Colonic mucosa (tissue), 4 donors: ENCODE data around the gene STAB2. TPM values are rescaled to one million over a fixed set of nuclear protein-coding genes. Genes with fewer than 3 reads are reported as not detected.

ENCODE experiments used
- DNase-seq: peaks from one replicate; pipeline ENCODE4 v3.0.0-alpha.2; 2020
- H3K27ac ChIP-seq: fragments of 200-600 bp; one replicate; pipeline ENCODE4 v1.8.0; 2021
- H3K27me3 ChIP-seq: fragments of 200-600 bp; one replicate; pipeline ENCODE4 v1.8.0; 2021
- H3K36me3 ChIP-seq: fragments of 200-600 bp; one replicate; pipeline ENCODE4 v1.8.0; 2021
- H3K4me1 ChIP-seq: fragments of 200-600 bp; one replicate; pipeline ENCODE4 v1.8.0; 2021; ENCODE audit warnings: mild to moderate bottlenecking
- H3K4me3 ChIP-seq: fragments of 200-600 bp; one replicate; pipeline ENCODE4 v1.8.0; 2021
- H3K9ac ChIP-seq, 2 donors: one replicate each; pipeline ENCODE4 v1.7.0; 2013; ENCODE audit warnings: control low read depth in 2 of 2, low read depth in 2 of 2, low read length in 2 of 2
- H3K9me3 ChIP-seq: fragments of 200-600 bp; one replicate; pipeline ENCODE4 v1.8.0; 2021
- intact Hi-C: fragments of 100-400 bp; cut with DNase I; formaldehyde crosslinking; loops from one replicate; pipeline ENCODE4 v1.14.1; 2022
- total RNA-seq, 2 donors: library from RNA; stranded (reverse); fragmentation: NEBNext Ultra II Directional in 1 of 2; extraction: Animal tissue kit (Norgen Biotek cat#: 25700) in 1 of 2; gene quantifications; one replicate each; pipeline ENCODE4 v1.2.1, GENCODE V29; 2021
- TF ChIP-seq, protein P1 (sequence below): fragments of 200-600 bp; IDR thresholded peaks from one replicate; pipeline ENCODE4 v1.8.0; 2022; ENCODE audit warnings: antibody characterized with exemption, mild to moderate bottlenecking
- donor health status: healthy.
- donor health status: DM: no; HTN: no; CAD: no.
- donor health status: DM: no; HTN: no; CAD: no.

Gene STAB2
- total RNA-seq, 2 donors from 2014 or later: 0.56 to 1.0 TPM

- Histone ChIP-seq H3K9me3 (no peaks in the 10 kb centered on the region), H3K36me3 (no peaks in the 10 kb centered on the region), H3K4me3 (no peak overlapping the region), H3K27ac (no peak overlapping the region), H3K9ac (no peak overlapping the region), H3K4me1 (no peaks in the 10 kb centered on the region), H3K27me3 (no peaks in the 10 kb centered on the region)
- DNase-seq: no peak
- intact Hi-C loops: no loop called here
- TF ChIP-seq, protein P1, sequence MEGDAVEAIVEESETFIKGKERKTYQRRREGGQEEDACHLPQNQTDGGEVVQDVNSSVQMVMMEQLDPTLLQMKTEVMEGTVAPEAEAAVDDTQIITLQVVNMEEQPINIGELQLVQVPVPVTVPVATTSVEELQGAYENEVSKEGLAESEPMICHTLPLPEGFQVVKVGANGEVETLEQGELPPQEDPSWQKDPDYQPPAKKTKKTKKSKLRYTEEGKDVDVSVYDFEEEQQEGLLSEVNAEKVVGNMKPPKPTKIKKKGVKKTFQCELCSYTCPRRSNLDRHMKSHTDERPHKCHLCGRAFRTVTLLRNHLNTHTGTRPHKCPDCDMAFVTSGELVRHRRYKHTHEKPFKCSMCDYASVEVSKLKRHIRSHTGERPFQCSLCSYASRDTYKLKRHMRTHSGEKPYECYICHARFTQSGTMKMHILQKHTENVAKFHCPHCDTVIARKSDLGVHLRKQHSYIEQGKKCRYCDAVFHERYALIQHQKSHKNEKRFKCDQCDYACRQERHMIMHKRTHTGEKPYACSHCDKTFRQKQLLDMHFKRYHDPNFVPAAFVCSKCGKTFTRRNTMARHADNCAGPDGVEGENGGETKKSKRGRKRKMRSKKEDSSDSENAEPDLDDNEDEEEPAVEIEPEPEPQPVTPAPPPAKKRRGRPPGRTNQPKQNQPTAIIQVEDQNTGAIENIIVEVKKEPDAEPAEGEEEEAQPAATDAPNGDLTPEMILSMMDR: no peak
Measured at GRCh38 chr12:103657331-103657730, 70.3 kb downstream of the STAB2 start.

DNA sequence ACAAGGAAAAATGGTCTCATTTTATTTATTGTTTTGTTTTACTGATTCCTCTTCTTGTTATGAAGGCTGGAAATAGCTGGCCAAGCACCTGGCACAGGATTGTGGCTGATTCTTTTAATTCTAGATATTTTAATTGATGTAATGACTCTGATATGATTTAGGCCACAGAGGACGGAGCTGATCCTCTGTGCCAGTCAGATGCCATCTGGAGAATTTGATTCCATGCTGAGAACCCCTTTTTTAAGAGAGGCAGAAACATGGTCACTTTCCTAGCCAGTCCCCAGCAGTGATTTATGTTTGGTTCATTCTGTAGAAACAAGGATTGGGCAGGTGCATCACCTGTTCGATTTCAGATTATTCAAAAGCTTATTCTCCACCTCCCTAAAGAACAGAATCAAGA, 77.6 kb downstream of the STAB2 start:
- Histone ChIP-seq H3K4me3 (no peak overlapping the region), H3K4me1 (no peaks in the 10 kb centered on the region), H3K27ac (no peak overlapping the region), H3K36me3 (no peaks in the 10 kb centered on the region), H3K9ac (no peak overlapping the region), H3K27me3 (no peaks in the 10 kb centered on the region), H3K9me3 (no peaks in the 10 kb centered on the region)
- intact Hi-C loops: no loop called here
- DNase-seq: no peak
- TF ChIP-seq, protein P1: no peak

DNA sequence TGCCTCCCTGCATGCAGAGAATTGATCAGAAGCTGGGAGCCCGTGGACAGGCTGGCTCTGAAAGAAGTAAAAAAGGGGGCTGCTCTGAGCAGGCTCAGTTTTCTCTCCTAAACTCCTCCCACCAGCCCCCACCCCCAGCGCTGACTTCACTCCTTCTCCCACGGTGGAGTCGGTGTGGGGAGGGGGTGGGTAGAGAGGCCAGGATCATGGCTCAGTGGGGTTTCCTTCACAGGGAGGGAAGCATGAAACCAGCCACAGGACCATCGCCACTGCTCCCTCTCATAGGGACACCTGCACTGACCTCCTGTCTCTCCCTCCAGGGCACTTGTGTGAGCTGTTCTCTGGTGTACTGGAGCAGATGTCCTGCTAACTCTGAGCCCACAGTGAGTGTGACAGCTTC, 78.9 kb downstream of the STAB2 start:
- H3K4me3 ChIP-seq: no peak overlapping the region
- H3K27ac ChIP-seq: no peak overlapping the region
- H3K9ac ChIP-seq: no peak overlapping the region
- intact Hi-C loops: no loop called here
- no peaks in the 10 kb centered on the region for H3K9me3 ChIP-seq
- H3K4me1 ChIP-seq: no peaks in the 10 kb centered on the region
- no peak for DNase-seq
- TF ChIP-seq, protein P1: no peak
- H3K36me3 ChIP-seq: no peaks in the 10 kb centered on the region
- no peaks in the 10 kb centered on the region for H3K27me3 ChIP-seq

GRCh38 chr12:103667125-103667524, 80.1 kb downstream of the STAB2 start:
- Histone ChIP-seq H3K4me1 (no peaks in the 10 kb centered on the region), H3K4me3 (no peak overlapping the region), H3K27ac (no peak overlapping the region), H3K9me3 (no peaks in the 10 kb centered on the region), H3K9ac (no peak overlapping the region), H3K36me3 (no peaks in the 10 kb centered on the region), H3K27me3 (no peaks in the 10 kb centered on the region)
- intact Hi-C loops: no loop called here
- TF ChIP-seq, protein P1: no peak
- no peak for DNase-seq

DNA sequence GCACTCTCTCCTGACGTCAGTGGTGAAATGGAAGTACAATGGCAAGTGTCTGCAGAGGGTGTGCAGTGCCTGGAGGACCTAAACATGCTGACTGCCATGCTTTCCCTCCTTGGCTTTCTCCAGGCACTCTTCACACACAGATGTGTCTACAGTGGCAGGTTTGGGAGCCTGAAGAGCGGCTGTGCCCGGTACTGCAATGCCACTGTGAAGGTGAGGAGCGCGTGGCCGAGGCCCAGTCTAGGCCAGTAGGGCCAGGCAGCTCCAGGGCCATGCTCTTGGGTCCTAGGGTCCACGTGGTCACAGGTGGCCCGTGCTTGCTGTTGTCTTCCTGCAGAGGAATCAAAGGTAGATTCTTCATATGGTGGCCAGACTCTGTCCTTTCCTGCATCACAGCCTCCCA, 81.4 kb downstream of the STAB2 start:
- DNase-seq: no peak
- H3K27me3 ChIP-seq: no peaks in the 10 kb centered on the region
- no peak overlapping the region for H3K27ac ChIP-seq
- no peaks in the 10 kb centered on the region for H3K4me1 ChIP-seq
- no peak overlapping the region for H3K4me3 ChIP-seq
- intact Hi-C loops: no loop called here
- H3K9ac ChIP-seq: no peak overlapping the region
- H3K36me3 ChIP-seq: no peaks in the 10 kb centered on the region
- TF ChIP-seq, protein P1: no peak
- no peaks in the 10 kb centered on the region for H3K9me3 ChIP-seq

DNA sequence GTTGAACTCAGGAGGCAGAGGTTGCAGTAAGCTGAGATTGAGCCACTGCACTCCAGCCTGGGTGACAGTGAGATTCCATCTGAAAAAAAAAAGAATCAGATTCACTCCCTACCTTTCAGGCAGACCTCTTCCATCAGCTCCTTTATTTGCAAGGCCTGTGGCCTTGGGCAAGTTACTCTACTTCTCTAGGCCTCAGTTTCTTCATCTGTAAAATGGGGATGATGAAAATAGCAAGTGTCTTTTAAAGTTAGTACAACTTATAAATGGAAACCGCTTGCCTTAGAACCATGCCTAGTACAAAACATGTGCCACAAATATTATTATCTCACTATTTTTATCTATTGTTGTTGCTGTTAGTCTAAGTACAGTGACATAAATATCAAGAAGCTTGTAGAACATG, 84.3 kb downstream of the STAB2 start:
- Histone ChIP-seq H3K27me3 (no peaks in the 10 kb centered on the region), H3K9ac (no peak overlapping the region), H3K4me3 (no peak overlapping the region), H3K9me3 (no peaks in the 10 kb centered on the region), H3K27ac (no peak overlapping the region), H3K36me3 (no peaks in the 10 kb centered on the region), H3K4me1 (peaks cover 8% of the 10 kb centered on the region)
- no peak for DNase-seq
- TF ChIP-seq, protein P1: no peak
- intact Hi-C loops: no loop called here
